Eye (tissue), 1 donor: ENCODE results near the gene ATP1A1.

ENCODE experiments used
- DNase-seq: peaks from one replicate; pipeline ENCODE4 v3.0.0-alpha.2; 2015

ATP1A1 gene

GRCh38 chr1:116373431-116374352 is 648 bp downstream of the ATP1A1 start:
- DNase-seq, result peak; percentile 81

GRCh38 chr1:116374353-116375147 is 1.5 kb downstream of the ATP1A1 start:
- peak; percentile 80 for DNase-seq

- peak; percentile 27 for DNase-seq
Measured at GRCh38 chr1:116375148-116375886, 2.3 kb downstream of the ATP1A1 start.

GRCh38 chr1:116375887-116376728 is 3.1 kb downstream of the ATP1A1 start:
- peak; percentile 31 for DNase-seq

GRCh38 chr1:116376729-116377086 is 3.7 kb downstream of the ATP1A1 start:
- no peak for DNase-seq

GRCh38 chr1:116377541-116378529 is 4.8 kb downstream of the ATP1A1 start:
- DNase-seq, result peak; percentile 48

GRCh38 chr1:116379057-116379630 is 6.1 kb downstream of the ATP1A1 start:
- DNase-seq, result no peak

- no peak for DNase-seq
Measured at GRCh38 chr1:116379674-116380498, 6.8 kb downstream of the ATP1A1 start.

- DNase-seq, result no peak
Measured at GRCh38 chr1:116380499-116381242, 7.6 kb downstream of the ATP1A1 start.

- DNase-seq, result no peak
Measured at GRCh38 chr1:116382321-116382720, 9.3 kb downstream of the ATP1A1 start.

- no peak for DNase-seq
Measured at GRCh38 chr1:116382857-116383483, 9.9 kb downstream of the ATP1A1 start.

- no peak for DNase-seq
Measured at GRCh38 chr1:116386042-116386441, 13.0 kb downstream of the ATP1A1 start.

GRCh38 chr1:116387551-116387950 is 14.5 kb downstream of the ATP1A1 start:
- DNase-seq, result no peak

GRCh38 chr1:116388122-116388521 is 15.1 kb downstream of the ATP1A1 start:
- DNase-seq, result no peak

- DNase-seq, result no peak
Measured at GRCh38 chr1:116389013-116389412, 16.0 kb downstream of the ATP1A1 start.

GRCh38 chr1:116389686-116390085 is 16.6 kb downstream of the ATP1A1 start:
- no peak for DNase-seq

- DNase-seq, result no peak
Measured at GRCh38 chr1:116390195-116390594, 17.2 kb downstream of the ATP1A1 start.

GRCh38 chr1:116391185-116391584 is 18.1 kb downstream of the ATP1A1 start:
- DNase-seq, result no peak
